Measurements from ENCODE around the gene HYCC2.

GRCh38 chr2:201093573-201093972, 22.1 kb upstream of the HYCC2 start:
- TF ChIP-seq CTCF (IDR thresholded peaks at IDR 0.05 in 8 of 11, conservative IDR thresholded peaks at IDR 0.05 in 3 of 11) (no peak), POLR2AphosphoS5 (IDR thresholded peaks at IDR 0.05) (peak in 1 of 3 donors; percentile 39), POLR2A (IDR thresholded peaks at IDR 0.05) (no peak)

Measured in spleen (tissue), 7 donors.